GM18526 (cell line): ENCODE measurements around the gene DPH3.

Experiments used
- POLR2A ChIP-seq: IDR thresholded peaks from 3 replicates; pipeline ENCODE4 v1.6.1; 2011; ENCODE audit not compliant: insufficient read length; ENCODE audit errors: extremely low read depth

The DPH3 gene

GRCh38 chr3:16233806-16234205, 30.9 kb downstream of the DPH3 start:
- TF ChIP-seq POLR2A = no peak

GRCh38 chr3:16231983-16232382, 32.8 kb downstream of the DPH3 start:
- TF ChIP-seq POLR2A = no peak

- no peak for TF ChIP-seq POLR2A
These were observed 35.1 kb downstream of the DPH3 start for GRCh38 chr3:16229681-16230080.

DNA sequence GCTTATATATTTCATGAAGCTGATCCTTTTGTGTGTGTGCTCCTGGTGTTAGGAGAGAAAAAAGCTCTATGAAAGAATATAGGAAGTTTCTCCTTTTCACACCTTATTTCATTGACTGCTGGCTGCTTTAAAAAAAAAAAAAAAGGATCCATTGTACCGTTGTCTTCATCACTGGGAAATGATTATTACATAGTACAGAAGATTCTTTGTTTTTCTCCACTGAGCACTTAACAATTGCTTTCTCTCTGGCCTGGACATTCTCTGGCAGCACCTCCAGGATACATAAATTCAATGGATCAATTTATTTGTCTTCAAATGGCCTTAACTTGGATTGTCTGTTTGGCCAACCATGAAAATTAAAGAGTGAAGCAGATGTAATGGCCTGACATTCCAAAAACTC, 37.2 kb downstream of the DPH3 start:
- TF ChIP-seq POLR2A = no peak

DNA sequence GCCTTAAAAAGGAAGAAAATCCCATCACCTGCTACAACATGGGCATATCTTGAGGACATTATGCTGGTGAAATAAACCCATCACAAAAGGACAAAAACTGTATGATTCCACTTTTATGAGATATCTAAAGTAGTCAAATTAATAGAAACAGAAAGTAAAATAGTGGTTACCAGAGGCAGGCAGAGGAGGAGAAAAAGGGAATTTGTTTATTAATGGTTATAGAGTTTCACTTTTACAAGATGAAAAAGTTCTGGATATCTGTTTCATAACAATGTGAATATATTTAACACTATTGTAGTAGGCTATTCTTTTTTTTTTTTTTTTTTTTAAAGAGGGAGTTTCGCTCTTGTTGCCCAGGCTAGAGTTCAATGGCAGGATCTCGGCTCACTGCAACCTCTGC, 40.4 kb downstream of the DPH3 start:
- no peak for TF ChIP-seq POLR2A

GRCh38 chr3:16222547-16222946, 42.2 kb downstream of the DPH3 start:
- no peak for TF ChIP-seq POLR2A

DNA sequence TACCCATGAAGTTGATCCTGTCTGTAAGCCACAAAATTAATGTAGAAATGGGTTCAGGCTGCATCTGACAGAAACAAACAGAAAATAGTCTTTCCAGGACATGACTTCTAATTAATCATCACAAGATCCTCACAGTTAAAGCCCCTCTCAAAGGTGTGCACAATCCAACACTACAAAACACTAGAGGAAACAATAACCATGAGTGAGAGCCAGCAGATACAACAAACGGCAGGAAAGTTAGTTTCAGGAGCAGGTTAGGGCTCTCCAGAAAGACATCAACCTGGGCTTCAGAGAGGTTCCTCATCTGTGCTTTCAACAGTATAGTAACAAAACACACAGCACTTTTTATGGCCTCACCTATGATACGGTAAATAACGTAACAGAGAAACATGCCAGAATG, 42.8 kb downstream of the DPH3 start:
- no peak for TF ChIP-seq POLR2A

GRCh38 chr3:16219777-16220176, 45.0 kb downstream of the DPH3 start:
- no peak for TF ChIP-seq POLR2A

DNA sequence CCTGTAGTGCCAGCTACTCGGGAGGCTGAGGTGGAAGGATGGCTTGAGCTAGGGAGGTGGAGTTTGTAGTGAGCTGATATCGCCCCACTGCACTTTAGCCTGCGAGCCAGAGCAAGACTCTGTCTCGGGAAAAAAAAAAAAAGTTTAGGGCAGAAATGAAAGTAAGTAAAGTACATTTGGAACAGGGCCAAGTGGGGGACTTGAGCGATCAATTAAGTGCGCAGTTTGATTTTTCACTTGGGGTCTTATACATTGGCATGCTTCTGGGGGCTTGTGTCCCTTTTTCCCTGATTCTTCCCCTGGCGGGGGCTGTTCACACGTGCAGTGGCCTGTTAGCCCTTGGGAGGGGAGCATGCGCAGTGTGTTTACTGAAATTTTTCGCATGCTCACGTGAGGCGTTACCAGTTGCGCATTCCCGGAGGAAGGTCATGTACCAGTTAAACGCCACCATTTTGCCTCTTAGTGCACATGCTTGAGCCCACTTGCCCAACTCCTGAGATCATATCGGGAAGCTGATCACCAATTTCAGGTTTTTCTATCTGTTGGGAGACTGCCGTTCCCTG, 48.3 kb downstream of the DPH3 start:
- TF ChIP-seq POLR2A = no peak

DNA sequence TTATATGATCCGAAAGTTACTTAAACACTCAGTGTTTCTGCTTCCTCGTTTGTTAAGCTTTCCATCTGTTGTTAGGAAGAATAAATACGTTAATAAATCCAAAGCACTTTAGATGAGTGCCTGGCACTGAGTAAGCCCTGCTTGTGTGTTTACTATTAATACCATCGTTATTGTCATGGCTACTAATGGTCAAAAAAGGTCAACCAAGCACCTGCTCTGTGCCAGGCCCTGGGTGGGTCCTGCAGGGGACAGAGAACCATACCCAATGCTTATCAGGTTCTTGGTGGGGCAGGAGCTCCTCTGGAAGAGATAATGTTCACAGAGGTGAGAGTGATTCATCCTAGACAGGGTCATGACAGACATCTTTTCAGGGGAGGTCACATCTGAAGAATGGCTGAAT, 50.4 kb downstream of the DPH3 start:
- no peak for TF ChIP-seq POLR2A

DNA sequence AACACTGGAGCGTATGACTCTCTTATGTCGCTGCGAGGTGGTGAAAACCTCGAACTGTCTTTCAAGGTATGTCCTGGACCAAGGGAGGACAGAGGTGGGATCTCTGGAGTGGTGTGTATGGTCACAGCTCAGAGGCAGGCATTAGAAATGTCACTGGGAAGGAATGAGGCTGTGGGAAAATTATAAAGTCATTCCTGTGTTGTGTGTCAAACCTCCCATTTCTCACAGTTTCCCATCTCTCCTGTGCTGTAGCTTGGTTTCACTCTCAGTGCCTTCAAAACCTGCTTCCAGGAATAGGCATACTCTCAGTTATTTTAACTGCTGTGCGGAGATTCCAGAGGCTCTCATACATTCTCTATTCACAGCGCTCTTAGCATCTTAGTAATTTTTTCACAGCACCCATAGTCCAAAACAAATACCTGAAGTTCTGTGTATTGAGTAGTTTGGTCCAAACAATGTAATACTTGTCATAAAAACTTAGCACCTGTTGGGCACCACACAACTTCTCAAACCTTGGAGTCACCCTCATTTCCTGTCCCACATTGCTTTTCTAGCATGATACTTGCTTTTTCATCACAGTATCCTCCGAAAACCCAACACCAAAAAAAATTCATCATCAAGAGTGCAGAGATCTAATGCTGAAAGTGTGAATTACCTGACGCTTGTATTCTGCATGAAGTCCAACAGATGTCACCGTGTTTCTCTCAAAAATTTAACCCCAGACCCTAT, 53.4 kb downstream of the DPH3 start:
- TF ChIP-seq POLR2A = no peak
